Upper lobe of left lung (tissue), 4 donors: Measurements from ENCODE around the gene KIF12.

Experiments
- EP300 ChIP-seq, 4 donors: sonication (generic); formaldehyde crosslinking; IDR thresholded peaks; one replicate each; pipeline ENCODE4 v1.5.1; 2017; ENCODE audit warnings: antibody characterized with exemption in 4 of 4, control low read depth in 2 of 4
- POLR2A ChIP-seq, 4 donors: fragments of 450-650 bp; IDR thresholded peaks; one replicate each; pipeline ENCODE4 v1.5.1; 2016 to 2017; ENCODE audit warnings: antibody characterized with exemption in 4 of 4, mild to moderate bottlenecking in 2 of 4
- POLR2AphosphoS5 ChIP-seq, 2 donors: sonication (generic); formaldehyde crosslinking; IDR thresholded peaks; one replicate each; pipeline ENCODE4 v1.5.1; 2017; ENCODE audit warnings: antibody characterized with exemption in 2 of 2
- TF ChIP-seq, protein P1 (sequence below), 6 experiments: fragments of 450-650 bp in 4 of 6; fragments of 200-600 bp in 2 of 6; sonication (generic) in 2 of 6; IDR thresholded peaks; one replicate each; pipeline ENCODE4 v1.5.1; 2016 to 2019; ENCODE audit warnings: antibody characterized with exemption in 6 of 6

DNA sequence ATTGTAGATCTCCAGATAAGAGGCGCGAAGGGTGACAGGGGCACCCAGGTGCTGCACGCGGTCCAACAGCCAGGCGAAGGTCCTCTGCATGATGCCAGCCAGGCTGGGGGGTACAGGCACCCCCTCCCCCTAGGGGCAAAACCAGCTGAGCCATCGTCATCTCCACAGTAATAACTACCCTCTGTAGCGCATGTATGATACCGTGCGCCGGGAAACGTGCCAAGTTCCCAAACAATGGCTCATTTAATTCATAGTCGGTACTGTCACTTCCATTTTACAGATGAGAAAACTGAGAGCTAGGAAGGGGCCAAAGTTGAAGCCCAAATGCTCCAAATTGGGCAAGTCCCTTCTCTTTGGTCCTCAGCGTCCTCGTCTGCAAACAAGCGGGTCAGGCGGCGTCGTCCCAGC lies 1.5 kb downstream of the KIF12 start:
- no peak for TF ChIP-seq POLR2A (IDR thresholded peaks at IDR 0.05)
- no peak for TF ChIP-seq POLR2AphosphoS5 (IDR thresholded peaks at IDR 0.05)
- TF ChIP-seq, protein P1, sequence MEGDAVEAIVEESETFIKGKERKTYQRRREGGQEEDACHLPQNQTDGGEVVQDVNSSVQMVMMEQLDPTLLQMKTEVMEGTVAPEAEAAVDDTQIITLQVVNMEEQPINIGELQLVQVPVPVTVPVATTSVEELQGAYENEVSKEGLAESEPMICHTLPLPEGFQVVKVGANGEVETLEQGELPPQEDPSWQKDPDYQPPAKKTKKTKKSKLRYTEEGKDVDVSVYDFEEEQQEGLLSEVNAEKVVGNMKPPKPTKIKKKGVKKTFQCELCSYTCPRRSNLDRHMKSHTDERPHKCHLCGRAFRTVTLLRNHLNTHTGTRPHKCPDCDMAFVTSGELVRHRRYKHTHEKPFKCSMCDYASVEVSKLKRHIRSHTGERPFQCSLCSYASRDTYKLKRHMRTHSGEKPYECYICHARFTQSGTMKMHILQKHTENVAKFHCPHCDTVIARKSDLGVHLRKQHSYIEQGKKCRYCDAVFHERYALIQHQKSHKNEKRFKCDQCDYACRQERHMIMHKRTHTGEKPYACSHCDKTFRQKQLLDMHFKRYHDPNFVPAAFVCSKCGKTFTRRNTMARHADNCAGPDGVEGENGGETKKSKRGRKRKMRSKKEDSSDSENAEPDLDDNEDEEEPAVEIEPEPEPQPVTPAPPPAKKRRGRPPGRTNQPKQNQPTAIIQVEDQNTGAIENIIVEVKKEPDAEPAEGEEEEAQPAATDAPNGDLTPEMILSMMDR (IDR thresholded peaks at IDR 0.05): no peak
- TF ChIP-seq EP300 (IDR thresholded peaks at IDR 0.05): no peak
